Lower leg skin (tissue), 3 donors: ENCODE results near the gene POLR3K.

Experiments used
- CTCF ChIP-seq, 3 donors: fragments of 450-650 bp; IDR thresholded peaks; one replicate each; pipeline ENCODE4 v1.5.1; 2016; ENCODE audit warnings: antibody characterized with exemption in 3 of 3, mild to moderate bottlenecking in 3 of 3, moderate library complexity in 2 of 3
- POLR2A ChIP-seq, 2 donors: fragments of 450-650 bp; IDR thresholded peaks; one replicate each; pipeline ENCODE4 v1.6.1; 2016 to 2017; ENCODE audit warnings: antibody characterized with exemption in 2 of 2, mild to moderate bottlenecking in 1 of 2, moderate library complexity in 1 of 2

GRCh38 chr16:85865-86264 is 32.5 kb upstream of the POLR3K start:
- TF ChIP-seq CTCF (IDR thresholded peaks at IDR 0.05) (no peak), POLR2A (IDR thresholded peaks at IDR 0.05) (no peak)
